Mucosa of descending colon (tissue), 3 donors: ENCODE data around the gene PLEKHG4B. TPM values are rescaled to one million over a fixed set of nuclear protein-coding genes. Genes with fewer than 3 reads are reported as not detected.

Experiments
- ATAC-seq: fragments of 200-7000 bp; cut with Tn5 transposase; one replicate; pipeline ENCODE4 v1.9.1; 2020; ENCODE audit warnings: mild to moderate bottlenecking, moderate library complexity
- DNase-seq, 3 donors: peaks; one replicate each; pipeline ENCODE4 v3.0.0-alpha.2; 2020
- H3K36me3 ChIP-seq: fragments of 200-600 bp; one replicate; pipeline ENCODE4 v1.8.0; 2021; ENCODE audit warnings: low read depth, mild to moderate bottlenecking
- H3K4me1 ChIP-seq: fragments of 200-600 bp; one replicate; pipeline ENCODE4 v1.8.0; 2021; ENCODE audit warnings: low read depth, mild to moderate bottlenecking
- H3K4me3 ChIP-seq: fragments of 200-600 bp; one replicate; pipeline ENCODE4 v1.8.0; 2021; ENCODE audit warnings: mild to moderate bottlenecking
- H3K9me3 ChIP-seq: fragments of 200-600 bp; one replicate; pipeline ENCODE4 v1.8.0; 2021; ENCODE audit warnings: mild to moderate bottlenecking
- CTCF ChIP-seq: fragments of 200-600 bp; IDR thresholded peaks from one replicate; pipeline ENCODE4 v1.8.0; 2022; ENCODE audit warnings: antibody characterized with exemption, mild to moderate bottlenecking
- intact Hi-C, 2 donors: fragments of 100-400 bp; cut with DNase I in 1 of 2; cut with micrococcal nuclease in 1 of 2; formaldehyde crosslinking; loops; one replicate each; pipeline versions ENCODE4 v1.11.0 to v1.11.1; 2022; cut with DNase I, micrococcal nuclease
- total RNA-seq, 3 donors: library from RNA; stranded (reverse); fragmentation: NEBNext Ultra II Directional in 2 of 3; extraction: Animal tissue kit (Norgen Biotek cat#: 25700) in 2 of 3; gene quantifications; one replicate each; pipeline versions ENCODE4 v1.2.1 to v1.2.4, GENCODE V29; 2021 to 2023
- donor health status: DM: no; HTN: no; CAD: no; lungs with moderate emphysema.
- donor health status: DM: no; HTN: no; CAD: no.
- donor health status: DM: no; HTN: yes; CAD: no.

Gene PLEKHG4B
- total RNA-seq, 3 donors from 2014 or later: 0.09 to 3.0 (median 0.36) TPM

DNA sequence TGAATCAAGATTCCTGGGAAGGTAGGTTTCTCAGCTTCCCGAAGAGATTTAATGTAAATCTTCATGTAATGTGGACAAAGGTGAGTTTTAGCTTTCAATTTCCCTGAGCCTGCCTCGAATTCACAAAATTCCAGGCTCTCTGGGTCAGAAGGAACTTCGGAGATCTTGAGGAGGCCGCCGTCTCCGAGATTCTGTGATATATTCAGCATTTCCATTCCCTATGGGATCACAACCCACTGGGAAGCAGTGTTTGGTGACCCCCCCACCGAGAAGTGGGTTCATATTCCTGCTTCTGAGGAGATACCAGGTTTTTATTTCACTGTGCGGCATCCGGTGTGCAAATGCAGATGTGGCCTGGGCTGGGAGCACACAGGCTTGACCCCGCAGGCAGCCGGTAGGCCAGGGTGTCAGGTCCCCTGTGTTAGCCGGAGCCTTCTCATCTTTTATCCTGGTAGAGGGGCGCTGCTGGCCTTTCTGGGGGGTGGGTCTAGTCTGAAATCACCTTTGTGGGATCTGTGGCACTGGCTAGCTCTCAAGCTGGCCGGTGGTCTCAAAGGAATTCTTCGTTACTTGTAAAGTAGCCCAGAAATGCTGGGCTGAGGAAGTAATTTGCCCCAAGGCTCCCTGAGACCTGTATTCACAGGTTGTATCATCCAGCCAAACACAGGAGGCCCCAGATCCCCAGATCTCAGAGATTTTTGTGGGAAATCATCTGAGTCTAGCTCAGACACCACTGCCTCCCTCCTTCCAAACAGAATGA lies 1.4 kb downstream of the PLEKHG4B start:
- Histone ChIP-seq H3K4me1 (no peaks in the 10 kb centered on the region), H3K36me3 (no peaks in the 10 kb centered on the region), H3K9me3 (no peaks in the 10 kb centered on the region), H3K4me3 (no peak overlapping the region)
- ATAC-seq: no peak
- TF ChIP-seq CTCF: no peak
- intact Hi-C loops: no loop called here
- no peak for DNase-seq

- no peak for ATAC-seq
- Histone ChIP-seq H3K4me3 (no peak overlapping the region), H3K4me1 (no peaks in the 10 kb centered on the region), H3K36me3 (no peaks in the 10 kb centered on the region), H3K9me3 (no peaks in the 10 kb centered on the region)
- no peak for TF ChIP-seq CTCF
- DNase-seq: no peak
- intact Hi-C loops: no loop called here
These were observed 2.3 kb downstream of the PLEKHG4B start for GRCh38 chr5:94113-94892.

GRCh38 chr5:95241-95980 lies 3.4 kb downstream of the PLEKHG4B start:
- no peak for TF ChIP-seq CTCF
- Histone ChIP-seq H3K9me3 (no peaks in the 10 kb centered on the region), H3K36me3 (no peaks in the 10 kb centered on the region), H3K4me3 (no peak overlapping the region), H3K4me1 (no peaks in the 10 kb centered on the region)
- no peak for ATAC-seq
- DNase-seq: no peak
- intact Hi-C loops: no loop called here

GRCh38 chr5:96976-97660 lies 5.2 kb downstream of the PLEKHG4B start:
- Histone ChIP-seq H3K9me3 (no peaks in the 10 kb centered on the region), H3K4me3 (no peak overlapping the region), H3K4me1 (no peaks in the 10 kb centered on the region), H3K36me3 (no peaks in the 10 kb centered on the region)
- intact Hi-C loops: no loop called here
- TF ChIP-seq CTCF: no peak
- ATAC-seq (no peak), DNase-seq (no peak)

DNA sequence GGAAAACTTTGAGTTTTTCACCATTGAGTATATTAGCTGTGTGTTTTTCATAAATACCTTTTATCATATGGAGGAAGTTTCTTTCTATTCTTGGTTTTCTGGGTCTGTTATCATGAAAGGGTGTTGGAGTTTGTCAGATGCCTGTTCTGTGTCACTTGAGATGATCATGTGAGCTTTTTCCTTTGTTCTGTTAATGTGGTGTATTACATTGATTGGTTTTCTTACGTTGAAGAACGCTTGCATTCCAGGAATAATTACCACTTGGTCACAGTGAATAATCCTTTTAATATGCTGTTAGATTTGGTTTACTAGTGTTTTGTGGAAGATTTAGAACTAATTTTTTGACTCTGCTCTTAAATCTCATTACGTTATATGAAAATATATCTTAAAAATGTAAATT lies 7.8 kb downstream of the PLEKHG4B start:
- Histone ChIP-seq H3K9me3 (no peaks in the 10 kb centered on the region), H3K4me1 (no peaks in the 10 kb centered on the region), H3K36me3 (no peaks in the 10 kb centered on the region), H3K4me3 (no peak overlapping the region)
- intact Hi-C loops: no loop called here
- ATAC-seq (no peak), DNase-seq (no peak)
- TF ChIP-seq CTCF: no peak
